M059J (cell line): ENCODE results near the gene KDM4C. TPM values are rescaled to one million over a fixed set of nuclear protein-coding genes. Genes with fewer than 3 reads are reported as not detected.

Source experiments
- DNase-seq: peaks from one replicate; pipeline ENCODE4 v3.0.0-alpha.2; 2012; ENCODE audit warnings: low read depth
- total RNA-seq: library from RNA; depleted of rRNA; stranded (reverse); fragments of >200 nt; shearing (Covaris generic); gene quantifications from 2 replicates; pipeline ENCODE4 v1.2.3, GENCODE V29; 2014

KDM4C gene
- total RNA-seq, 1 experiment from 2014 or later = 17.7 TPM

DNA sequence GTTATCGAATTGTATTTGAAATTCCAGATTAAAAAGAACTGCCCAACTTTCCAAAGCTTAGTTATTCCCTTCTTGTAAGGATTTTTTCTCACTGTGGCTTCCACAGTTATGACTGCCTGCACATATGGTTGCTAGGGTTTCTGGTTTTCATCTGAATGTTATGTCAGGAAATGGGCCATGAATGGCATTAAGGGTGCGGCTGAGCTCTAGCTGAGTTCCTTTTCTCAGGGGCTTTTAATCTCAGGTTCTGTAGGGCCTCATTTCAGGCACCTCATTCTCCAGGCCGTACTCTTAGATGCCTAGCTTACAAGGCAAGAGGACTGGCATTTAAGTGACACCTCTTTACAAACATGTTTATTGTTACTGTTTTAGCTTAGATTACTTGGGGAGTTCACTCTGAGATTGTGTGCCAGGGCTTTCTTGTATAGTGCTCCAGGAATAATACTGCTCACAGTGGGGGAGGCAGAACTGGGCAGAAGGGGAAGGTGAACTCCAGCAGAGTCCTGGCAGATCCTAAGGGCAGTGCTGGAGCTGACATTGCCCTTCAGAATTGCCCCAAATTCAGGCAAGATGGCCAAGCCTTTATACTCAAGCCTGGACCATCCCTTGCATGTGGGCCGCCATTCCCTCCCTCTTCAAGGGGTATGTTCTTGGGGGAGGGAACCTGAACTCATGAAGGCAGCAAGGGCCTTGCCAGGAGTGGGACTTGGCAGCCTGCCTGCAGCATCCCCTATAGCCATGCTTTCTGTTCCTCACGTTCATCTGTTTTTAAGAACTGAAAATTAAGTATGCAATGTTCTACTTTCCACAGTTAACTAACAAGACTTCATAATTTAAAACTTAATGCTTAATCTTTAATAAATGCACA, 111.5 kb downstream of the KDM4C start:
- DNase-seq = no peak

DNA sequence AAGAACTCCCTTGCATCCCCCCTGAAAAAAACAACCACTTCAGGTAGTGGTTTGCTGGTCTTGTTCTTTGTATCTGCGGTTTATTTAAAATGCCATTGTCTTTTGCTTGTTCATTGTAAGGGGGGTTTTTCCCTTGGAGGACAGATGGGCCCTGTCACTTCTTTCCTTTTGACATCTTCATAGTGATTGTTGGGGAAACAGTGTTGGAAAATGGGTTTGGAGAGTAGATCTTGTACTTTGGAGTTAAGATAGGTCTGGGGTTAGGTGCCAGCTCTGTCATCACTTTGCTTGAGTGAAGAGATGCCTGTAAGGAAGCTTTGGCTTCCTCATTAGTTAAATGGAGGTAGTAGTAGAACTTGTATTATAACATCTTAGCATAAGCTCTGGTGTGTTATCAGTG, 112.4 kb downstream of the KDM4C start:
- DNase-seq = no peak

DNA sequence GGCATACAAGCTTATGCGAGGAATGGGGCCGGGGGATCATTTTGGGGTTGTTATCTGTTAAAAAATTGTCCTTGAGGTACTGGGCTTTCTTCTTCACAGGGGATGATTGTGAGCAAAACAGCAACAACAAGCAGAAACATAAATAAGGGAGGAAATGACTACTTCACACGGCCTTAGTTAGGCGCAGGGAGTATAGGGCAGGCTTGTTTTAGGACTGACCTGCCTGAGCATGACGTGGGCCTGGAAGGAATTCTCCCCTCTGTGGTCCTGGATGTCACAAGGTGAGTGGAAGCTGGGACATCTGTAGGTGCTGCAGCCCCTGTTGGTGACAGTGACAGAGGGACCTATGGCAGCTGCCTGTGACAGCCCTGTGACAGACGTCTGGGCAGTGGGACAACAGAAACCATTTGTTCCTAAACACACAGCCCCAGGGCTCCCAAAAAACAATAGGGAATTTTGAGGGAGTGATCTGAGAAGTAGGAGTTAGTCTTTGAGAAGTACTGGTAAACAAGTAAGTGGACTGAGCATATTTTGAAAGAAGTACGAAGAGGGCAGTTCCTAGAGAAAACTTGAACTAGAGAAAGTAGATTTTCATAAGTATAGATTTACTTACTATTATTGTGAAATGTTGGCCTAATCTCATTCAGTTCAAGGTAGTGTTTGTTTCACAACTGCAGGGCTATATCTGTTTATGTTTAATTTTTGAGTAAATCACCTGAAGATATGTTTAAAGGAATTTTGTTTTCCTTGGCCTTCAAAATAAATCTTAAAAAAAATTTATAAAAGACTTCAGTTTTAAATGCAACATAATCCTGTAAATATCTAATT, 113.1 kb downstream of the KDM4C start:
- no peak for DNase-seq

DNA sequence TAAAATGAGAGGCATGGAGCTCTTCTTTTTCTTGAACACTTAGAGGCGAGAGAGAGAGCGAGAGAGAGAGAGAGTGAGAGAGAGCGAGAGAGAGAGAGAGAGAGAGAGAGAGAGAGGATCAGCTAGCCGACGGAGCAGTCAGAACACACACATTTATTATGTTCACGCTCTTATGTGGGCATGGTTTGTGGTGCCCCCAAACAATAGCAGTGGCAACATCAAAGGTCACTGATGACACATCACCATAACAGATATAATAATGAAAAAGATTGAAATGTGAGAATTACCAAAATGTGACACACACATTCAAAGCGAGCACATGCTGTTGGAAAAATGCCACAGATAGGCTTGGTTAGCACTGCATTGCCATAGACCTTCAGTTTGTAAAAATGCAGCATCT, 116.1 kb downstream of the KDM4C start:
- peak; percentile 12 for DNase-seq

- DNase-seq = no peak
Observed at GRCh38 chr9:6876195-6876894, 118.6 kb downstream of the KDM4C start.

- DNase-seq = peak; percentile 27
Observed at GRCh38 chr9:6877671-6878161, 119.9 kb downstream of the KDM4C start.

- no peak for DNase-seq
Observed at GRCh38 chr9:6880626-6881025, 122.9 kb downstream of the KDM4C start.

GRCh38 chr9:6884101-6884500, 126.3 kb downstream of the KDM4C start:
- no peak for DNase-seq

GRCh38 chr9:6884990-6885389, 127.2 kb downstream of the KDM4C start:
- no peak for DNase-seq

DNA sequence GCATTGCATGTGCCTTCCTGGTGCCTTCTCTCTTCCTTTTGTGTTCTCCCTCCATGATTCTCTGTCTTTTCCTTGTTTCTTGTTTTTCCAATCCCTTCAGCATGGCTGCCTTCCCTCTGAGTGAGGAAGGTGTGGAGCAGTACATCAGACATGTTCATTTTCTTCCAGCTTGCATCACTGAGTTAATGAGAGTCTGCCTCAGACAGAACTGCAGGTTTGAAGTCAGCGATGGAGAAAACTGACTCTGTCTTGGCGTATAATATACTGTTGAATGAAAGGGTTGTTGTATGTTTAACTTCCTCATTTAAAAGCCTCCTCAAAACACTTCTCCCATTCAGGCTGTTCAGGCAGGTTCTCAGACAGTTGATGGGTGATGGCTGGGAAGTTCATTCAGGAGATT, 129.3 kb downstream of the KDM4C start:
- no peak for DNase-seq

- DNase-seq = no peak
Observed at GRCh38 chr9:6889868-6890267, 132.1 kb downstream of the KDM4C start.

GRCh38 chr9:6893350-6894131, 135.8 kb downstream of the KDM4C start:
- no peak for DNase-seq

- no peak for DNase-seq
Observed at GRCh38 chr9:6894135-6894534, 136.4 kb downstream of the KDM4C start.

GRCh38 chr9:6895754-6896153, 138.0 kb downstream of the KDM4C start:
- DNase-seq = no peak

GRCh38 chr9:6896562-6896961, 138.8 kb downstream of the KDM4C start:
- DNase-seq = peak; percentile 13

GRCh38 chr9:6897207-6897822, 139.5 kb downstream of the KDM4C start:
- DNase-seq = no peak

GRCh38 chr9:6897898-6898302, 140.1 kb downstream of the KDM4C start:
- no peak for DNase-seq

DNA sequence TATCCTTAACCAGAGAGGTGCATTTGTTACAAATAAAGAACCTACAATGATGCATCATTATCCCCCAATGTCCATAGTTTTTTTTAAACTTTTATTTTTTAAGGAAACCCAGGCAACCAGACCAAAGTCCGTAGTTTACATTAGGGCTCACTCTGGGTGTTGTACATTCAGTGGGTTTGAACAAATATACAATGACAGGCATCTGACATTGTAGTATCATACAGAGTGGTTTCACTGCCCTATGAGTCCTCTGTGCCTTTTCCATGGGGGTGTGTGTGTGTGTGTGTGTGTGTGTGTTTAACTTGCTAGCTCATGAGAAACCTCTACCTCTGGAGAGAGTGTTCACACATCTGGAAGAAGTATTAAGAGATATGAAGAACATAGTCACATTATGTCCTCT, 141.5 kb downstream of the KDM4C start:
- DNase-seq = no peak

DNA sequence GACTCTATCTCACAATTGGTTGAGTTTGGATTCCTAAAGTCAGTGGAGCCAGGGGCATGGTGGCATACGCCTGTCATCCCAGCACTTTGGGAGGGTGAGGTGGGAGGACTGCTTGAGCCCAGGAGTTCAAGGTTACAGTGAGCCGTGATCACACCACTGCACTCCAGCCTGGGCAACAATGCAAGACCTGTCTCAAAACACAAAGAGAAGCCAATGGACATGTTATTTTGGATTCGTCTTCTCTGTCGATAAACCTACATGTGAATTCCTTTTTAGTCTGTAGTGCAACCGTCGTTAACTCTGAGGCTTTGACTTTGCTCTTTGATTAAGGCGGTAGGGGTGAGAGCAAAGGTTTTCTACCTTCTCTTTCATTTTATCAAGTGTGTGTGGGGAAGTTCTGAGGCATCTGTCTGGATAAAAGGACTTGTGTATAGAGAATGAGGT, 142.7 kb downstream of the KDM4C start:
- no peak for DNase-seq

- no peak for DNase-seq
Observed at GRCh38 chr9:6901180-6901579, 143.4 kb downstream of the KDM4C start.

DNA sequence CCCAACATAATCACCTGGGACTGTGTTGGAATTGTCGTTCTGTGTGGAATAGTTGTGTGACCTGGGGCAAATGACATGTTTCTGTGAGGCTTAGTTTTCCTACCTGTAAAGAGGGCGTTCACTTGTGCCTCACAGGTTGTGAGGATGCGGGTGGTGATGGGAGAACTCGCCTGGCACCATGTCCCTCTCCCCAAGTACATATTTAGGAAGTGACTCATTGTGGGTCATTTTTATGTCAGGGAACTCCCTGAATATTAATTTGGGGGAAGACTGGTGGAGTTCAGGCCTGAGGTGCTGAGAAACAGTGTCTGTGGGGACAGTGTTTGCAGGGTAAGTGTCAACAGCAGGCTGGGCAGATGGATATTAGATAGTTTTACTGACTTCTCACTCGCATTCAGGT, 144.7 kb downstream of the KDM4C start:
- peak; percentile 77 for DNase-seq
